CD4-positive, alpha-beta memory T cell (primary cell): ENCODE data around the gene DDX18. TPM values are rescaled to one million over a fixed set of nuclear protein-coding genes. Genes with fewer than 3 reads are reported as not detected.

Experiments used
- polyA plus RNA-seq, 2 donors: library from polyadenylated mRNA; unstranded; fragments of 300-500 nt; fragmentation: Illumina TruSeq; gene quantifications; one replicate each; pipeline ENCODE4 v1.2.3, GENCODE V29; 2021
- total RNA-seq, 2 experiments: library from RNA; stranded (reverse); gene quantifications; one replicate each; pipeline ENCODE4 v1.2.3, GENCODE V29; 2021

The DDX18 gene
- total and polyA plus RNA-seq, 4 experiments from 2014 or later = 47.6 to 111 (median 88.3) TPM

Other genes with a start within 250 kb of the DDX18 start
- gene CCDC93, start 199.4 kb downstream of the DDX18 start, total RNA-seq = 10 to 100 TPM; 73.1 to 73.3 TPM
- 1 to 10 TPM; 3.2 to 7.9 TPM for gene CCDC93, start 199.4 kb downstream of the DDX18 start, polyA plus RNA-seq